T-helper 17 cell (primary cell): ENCODE data around the gene HOXC9. TPM values are rescaled to one million over a fixed set of nuclear protein-coding genes. Genes with fewer than 3 reads are reported as not detected.

ENCODE experiments used
- ATAC-seq: fragments of 150-1000 bp; cut with Tn5 transposase; 2 replicates; pipeline ENCODE4 v1.10.0; 2021; ENCODE audit warnings: mild to moderate bottlenecking, moderate library complexity
- DNase-seq, 3 donors: peaks; one replicate each; pipeline versions ENCODE4 v3.0.0 to v3.0.0-alpha.2; 2020 to 2021
- H3K9me3 ChIP-seq: one replicate; pipeline ENCODE4 v1.7.0; 2013; ENCODE audit warnings: low read length, mild to moderate bottlenecking; ENCODE audit not compliant: control insufficient read depth, poor library complexity, severe bottlenecking
- H3K27ac Mint-ChIP-seq: one replicate; pipeline ENCODE4 v1.8.0; 2022; ENCODE audit warnings: mild to moderate bottlenecking, moderate library complexity, mixed read lengths
- H3K27me3 Mint-ChIP-seq: one replicate; pipeline ENCODE4 v1.8.0; 2022; ENCODE audit warnings: mixed read lengths
- H3K36me3 Mint-ChIP-seq: one replicate; pipeline ENCODE4 v1.8.0; 2022; ENCODE audit warnings: low read depth, mixed read lengths
- H3K4me1 Mint-ChIP-seq: one replicate; pipeline ENCODE4 v1.8.0; 2022; ENCODE audit warnings: mild to moderate bottlenecking, mixed read lengths
- H3K4me3 Mint-ChIP-seq: one replicate; pipeline ENCODE4 v1.8.0; 2022; ENCODE audit warnings: mild to moderate bottlenecking, moderate library complexity, mixed read lengths
- total RNA-seq, 4 donors: library from RNA in 2 of 4; stranded (reverse) in 2 of 4; gene quantifications; one replicate each; pipeline ENCODE4 v1.2.3 and lab custom pipeline; 2022 to 2026

Gene HOXC9
- total RNA-seq, 2 donors from 2014 or later = not detected

- Mint-ChIP-seq H3K4me1 (peaks cover 23% of the 10 kb centered on the region), H3K27ac (no peak overlapping the region), H3K4me3 (peak overlapping the region; percentile 74), H3K27me3 (peaks cover 91% of the 10 kb centered on the region), H3K36me3 (peaks cover 15% of the 10 kb centered on the region)
- DNase-seq (no peak), ATAC-seq (no peak)
- H3K9me3 ChIP-seq = no peaks in the 10 kb centered on the region
Observed at GRCh38 chr12:53966385-53967133, 33.4 kb upstream of the HOXC9 start.

- DNase-seq (no peak), ATAC-seq (no peak)
- Mint-ChIP-seq H3K4me3 (no peak overlapping the region), H3K4me1 (peaks cover 23% of the 10 kb centered on the region), H3K27ac (no peak overlapping the region), H3K36me3 (peaks cover 15% of the 10 kb centered on the region), H3K27me3 (peaks cover 99% of the 10 kb centered on the region)
- H3K9me3 ChIP-seq = no peaks in the 10 kb centered on the region
Observed at GRCh38 chr12:53967421-53967925, 32.5 kb upstream of the HOXC9 start.

- no peaks in the 10 kb centered on the region for H3K9me3 ChIP-seq
- Mint-ChIP-seq H3K36me3 (peaks cover 15% of the 10 kb centered on the region), H3K4me1 (peaks cover 23% of the 10 kb centered on the region), H3K4me3 (no peak overlapping the region), H3K27ac (no peak overlapping the region), H3K27me3 (peaks cover 99% of the 10 kb centered on the region)
- no peak for DNase-seq
- no peak for ATAC-seq
Observed at GRCh38 chr12:53968214-53969127, 31.5 kb upstream of the HOXC9 start.

- DNase-seq (no peak), ATAC-seq (no peak)
- H3K27ac Mint-ChIP-seq = no peak overlapping the region
- H3K4me3 Mint-ChIP-seq = no peak overlapping the region
- H3K9me3 ChIP-seq = no peaks in the 10 kb centered on the region
- peaks cover 11% of the 10 kb centered on the region for H3K36me3 Mint-ChIP-seq
- H3K27me3 Mint-ChIP-seq = peaks cover 87% of the 10 kb centered on the region
- peaks cover 17% of the 10 kb centered on the region for H3K4me1 Mint-ChIP-seq
Observed at GRCh38 chr12:53969588-53970259, 30.2 kb upstream of the HOXC9 start.

GRCh38 chr12:53970451-53970850 is 29.5 kb upstream of the HOXC9 start:
- peaks cover 83% of the 10 kb centered on the region for H3K27me3 Mint-ChIP-seq
- DNase-seq = no peak
- H3K36me3 Mint-ChIP-seq = peaks cover 9% of the 10 kb centered on the region
- no peaks in the 10 kb centered on the region for H3K9me3 ChIP-seq
- H3K4me1 Mint-ChIP-seq = peaks cover 13% of the 10 kb centered on the region
- ATAC-seq = no peak
- H3K27ac Mint-ChIP-seq = no peak overlapping the region
- H3K4me3 Mint-ChIP-seq = no peak overlapping the region

- DNase-seq (no peak), ATAC-seq (no peak)
- Mint-ChIP-seq H3K4me3 (no peak overlapping the region), H3K4me1 (peaks cover 9% of the 10 kb centered on the region), H3K27me3 (peaks cover 83% of the 10 kb centered on the region), H3K36me3 (peaks cover 6% of the 10 kb centered on the region), H3K27ac (no peak overlapping the region)
- no peaks in the 10 kb centered on the region for H3K9me3 ChIP-seq
Observed at GRCh38 chr12:53971129-53971528, 28.8 kb upstream of the HOXC9 start.

- Mint-ChIP-seq H3K27ac (no peak overlapping the region), H3K27me3 (peaks cover 81% of the 10 kb centered on the region), H3K4me1 (peaks cover 3% of the 10 kb centered on the region), H3K4me3 (no peak overlapping the region), H3K36me3 (peaks cover 4% of the 10 kb centered on the region)
- ATAC-seq (no peak), DNase-seq (no peak)
- no peaks in the 10 kb centered on the region for H3K9me3 ChIP-seq
Observed at GRCh38 chr12:53971686-53972085, 28.3 kb upstream of the HOXC9 start.

- Mint-ChIP-seq H3K4me3 (peak overlapping the region; percentile 42), H3K36me3 (peaks cover 4% of the 10 kb centered on the region), H3K4me1 (peaks cover 3% of the 10 kb centered on the region), H3K27ac (peak overlapping the region; percentile 82), H3K27me3 (peaks cover 81% of the 10 kb centered on the region)
- no peaks in the 10 kb centered on the region for H3K9me3 ChIP-seq
- DNase-seq (no peak), ATAC-seq (no peak)
Observed at GRCh38 chr12:53972152-53972702, 27.7 kb upstream of the HOXC9 start.

GRCh38 chr12:53972722-53973235 is 27.2 kb upstream of the HOXC9 start, which contains the start of gene HOXC11:
Gene HOXC11, plus strand, starts transcription at chr12:53973126. Its CDS starts 116 bp downstream, at chr12:53973242.
- Mint-ChIP-seq H3K27me3 (peaks cover 81% of the 10 kb centered on the region), H3K36me3 (no peaks in the 10 kb centered on the region), H3K4me1 (peaks cover 3% of the 10 kb centered on the region), H3K4me3 (peak within 1 kb of the TSS; percentile 82), H3K27ac (peak within 1 kb of the TSS; percentile 82)
- DNase-seq (no peak), ATAC-seq (no peak)
- H3K9me3 ChIP-seq = no peaks in the 10 kb centered on the region

- Mint-ChIP-seq H3K36me3 (no peaks in the 10 kb centered on the region), H3K27ac (peak overlapping the region; percentile 82), H3K4me1 (peaks cover 5% of the 10 kb centered on the region), H3K4me3 (peak overlapping the region; percentile 42), H3K27me3 (peaks cover 81% of the 10 kb centered on the region)
- DNase-seq (no peak), ATAC-seq (no peak)
- no peaks in the 10 kb centered on the region for H3K9me3 ChIP-seq
Observed at GRCh38 chr12:53973236-53974042, 26.5 kb upstream of the HOXC9 start.

GRCh38 chr12:53974084-53975063 is 25.6 kb upstream of the HOXC9 start, which contains the start of gene HOTAIR:
Gene HOTAIR, minus strand, starts transcription at chr12:53974954.
- peak within 1 kb of the TSS; percentile 51 for H3K27ac Mint-ChIP-seq
- peaks cover 5% of the 10 kb centered on the region for H3K4me1 Mint-ChIP-seq
- H3K27me3 Mint-ChIP-seq = peaks cover 79% of the 10 kb centered on the region
- no peaks in the 10 kb centered on the region for H3K36me3 Mint-ChIP-seq
- no peak for ATAC-seq
- peak within 1 kb of the TSS; percentile 82 for H3K4me3 Mint-ChIP-seq
- peak in 1 of 3 donors; percentile 38 for DNase-seq
- H3K9me3 ChIP-seq = no peaks in the 10 kb centered on the region
